Measurements from ENCODE around the gene HMCN2. TPM values are rescaled to one million over a fixed set of nuclear protein-coding genes. Genes with fewer than 3 reads are reported as not detected.

HMCN2 gene
- total and polyA plus RNA-seq, 2 experiments from 2014 or later = 0.50 to 0.54 TPM

GRCh38 chr9:130359819-130360218 is 94.3 kb downstream of the HMCN2 start:
- no peak for TF ChIP-seq EZH2phosphoT487 (IDR thresholded peaks at IDR 0.05; ENCODE audit: low read depth, severe bottlenecking, unreplicated experiment)
- TF ChIP-seq EZH2 (IDR thresholded peaks at IDR 0.05; ENCODE audit: borderline replicate concordance) = no peak
- TF ChIP-seq CTCF (IDR thresholded peaks at IDR 0.05; ENCODE audit: poor library complexity) = no peak

DNA sequence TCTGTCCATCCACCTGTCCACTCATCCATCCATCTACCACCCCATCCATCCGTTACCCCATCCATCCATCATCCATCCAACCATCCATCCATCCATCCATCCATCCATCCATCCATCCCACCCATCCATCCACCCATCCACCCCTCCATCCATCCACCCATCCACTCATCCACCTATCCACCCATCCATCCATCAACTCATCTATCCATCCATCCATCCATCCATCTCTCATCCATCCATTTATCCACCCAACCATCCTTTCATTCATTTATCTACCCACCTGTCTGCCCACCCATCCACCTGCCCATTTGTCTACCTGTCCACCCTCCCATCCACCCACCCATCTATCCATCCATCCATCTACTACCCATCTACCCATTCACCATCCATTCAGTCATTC is 95.1 kb downstream of the HMCN2 start:
- TF ChIP-seq EZH2phosphoT487 (IDR thresholded peaks at IDR 0.05; ENCODE audit: low read depth, severe bottlenecking, unreplicated experiment) (no peak), CTCF (IDR thresholded peaks at IDR 0.05; ENCODE audit: poor library complexity) (no peak), EZH2 (IDR thresholded peaks at IDR 0.05; ENCODE audit: borderline replicate concordance) (no peak)
- H4K20me1 ChIP-seq (ENCODE audit: insufficient read depth, poor library complexity, severe bottlenecking) = no peaks in the 10 kb centered on the region
- H3K4me3 ChIP-seq = no peak overlapping the region
- no peak overlapping the region for H3K4me2 ChIP-seq
- 100% methylated on average over 1 of the region's 1 CpG for WGBS (ENCODE audit: low lambda C conversion rate, missing lambda C conversion rate)
- H3K27me3 ChIP-seq = no peaks in the 10 kb centered on the region
- no peaks in the 10 kb centered on the region for H3K4me1 ChIP-seq (ENCODE audit: insufficient read depth)
- no peaks in the 10 kb centered on the region for H3K36me3 ChIP-seq (replicated peaks; ENCODE audit: insufficient read depth, low read depth)
- H2AFZ ChIP-seq = no peak overlapping the region
- no peaks in the 10 kb centered on the region for H3K9me2 ChIP-seq (replicated peaks; ENCODE audit: insufficient read depth)
- H3K79me2 ChIP-seq = no peaks in the 10 kb centered on the region
- DNase-seq (ENCODE audit: low spot score) = no peak
- no peak overlapping the region for H3K27ac ChIP-seq
- no peaks in the 10 kb centered on the region for H3K9me3 ChIP-seq (ENCODE audit: low read depth)

More at GRCh38 chr9:130359819-130360218, 94.3 kb downstream of the HMCN2 start:
- Histone ChIP-seq H4K20me1 (ENCODE audit: insufficient read depth, poor library complexity, severe bottlenecking) (no peaks in the 10 kb centered on the region), H3K27me3 (no peaks in the 10 kb centered on the region), H3K36me3 (replicated peaks; ENCODE audit: insufficient read depth, low read depth) (no peaks in the 10 kb centered on the region), H3K27ac (no peak overlapping the region), H3K4me2 (no peak overlapping the region), H3K4me1 (ENCODE audit: insufficient read depth) (no peaks in the 10 kb centered on the region), H3K9me2 (replicated peaks; ENCODE audit: insufficient read depth) (no peaks in the 10 kb centered on the region), H3K79me2 (no peaks in the 10 kb centered on the region), H2AFZ (no peak overlapping the region), H3K9me3 (ENCODE audit: low read depth) (no peaks in the 10 kb centered on the region), H3K4me3 (no peak overlapping the region)
- DNase-seq (ENCODE audit: low spot score) = no peak
- WGBS (ENCODE audit: low lambda C conversion rate, missing lambda C conversion rate) = 77% methylated on average over 9 of the region's 9 CpGs

GRCh38 chr9:130361873-130362362 is 96.4 kb downstream of the HMCN2 start:
- Histone ChIP-seq H3K9me2 (replicated peaks; ENCODE audit: insufficient read depth) (no peaks in the 10 kb centered on the region), H3K79me2 (no peaks in the 10 kb centered on the region), H3K4me1 (ENCODE audit: insufficient read depth) (no peaks in the 10 kb centered on the region), H3K27ac (no peak overlapping the region), H3K36me3 (replicated peaks; ENCODE audit: insufficient read depth, low read depth) (no peaks in the 10 kb centered on the region), H3K9me3 (ENCODE audit: low read depth) (no peaks in the 10 kb centered on the region), H2AFZ (no peak overlapping the region), H3K4me3 (no peak overlapping the region), H3K27me3 (no peaks in the 10 kb centered on the region), H3K4me2 (no peak overlapping the region), H4K20me1 (ENCODE audit: insufficient read depth, poor library complexity, severe bottlenecking) (no peaks in the 10 kb centered on the region)
- DNase-seq (ENCODE audit: low spot score) = no peak
- TF ChIP-seq EZH2 (IDR thresholded peaks at IDR 0.05; ENCODE audit: borderline replicate concordance) (no peak), CTCF (IDR thresholded peaks at IDR 0.05; ENCODE audit: poor library complexity) (no peak), EZH2phosphoT487 (IDR thresholded peaks at IDR 0.05; ENCODE audit: low read depth, severe bottlenecking, unreplicated experiment) (no peak)
- 91% methylated on average over 9 of the region's 9 CpGs for WGBS (ENCODE audit: low lambda C conversion rate, missing lambda C conversion rate)

DNA sequence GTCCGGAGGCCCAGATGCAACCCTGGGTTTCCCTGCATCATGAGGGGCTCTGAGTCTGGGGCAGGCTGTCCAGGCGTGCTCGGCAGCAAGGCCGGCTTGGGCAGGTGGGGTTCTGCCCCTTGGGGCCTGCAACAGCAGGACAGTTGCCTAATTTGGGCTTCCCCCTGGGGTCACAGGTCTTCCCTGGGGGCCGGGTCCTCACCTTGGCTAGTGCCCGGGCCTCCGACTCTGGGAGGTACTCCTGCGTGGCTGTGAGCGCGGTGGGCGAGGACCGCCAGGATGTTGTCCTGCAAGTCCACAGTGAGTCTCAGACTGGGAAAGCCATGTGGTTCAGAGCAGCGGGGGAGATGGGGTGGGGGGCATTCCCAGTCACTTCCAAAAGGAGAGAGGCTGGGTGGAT is 97.1 kb downstream of the HMCN2 start:
- Histone ChIP-seq H3K4me2 (no peak overlapping the region), H3K27me3 (no peaks in the 10 kb centered on the region), H3K79me2 (no peaks in the 10 kb centered on the region), H4K20me1 (ENCODE audit: insufficient read depth, poor library complexity, severe bottlenecking) (no peaks in the 10 kb centered on the region), H3K9me2 (replicated peaks; ENCODE audit: insufficient read depth) (no peaks in the 10 kb centered on the region), H3K9me3 (ENCODE audit: low read depth) (no peaks in the 10 kb centered on the region), H3K36me3 (replicated peaks; ENCODE audit: insufficient read depth, low read depth) (no peaks in the 10 kb centered on the region), H3K27ac (no peak overlapping the region), H3K4me3 (no peak overlapping the region), H2AFZ (no peak overlapping the region), H3K4me1 (ENCODE audit: insufficient read depth) (no peaks in the 10 kb centered on the region)
- 91% methylated on average over 13 of the region's 13 CpGs for WGBS (ENCODE audit: low lambda C conversion rate, missing lambda C conversion rate)
- TF ChIP-seq EZH2phosphoT487 (IDR thresholded peaks at IDR 0.05; ENCODE audit: low read depth, severe bottlenecking, unreplicated experiment) (no peak), CTCF (IDR thresholded peaks at IDR 0.05; ENCODE audit: poor library complexity) (no peak), EZH2 (IDR thresholded peaks at IDR 0.05; ENCODE audit: borderline replicate concordance) (no peak)
- DNase-seq (ENCODE audit: low spot score) = no peak

All from hepatocyte (in vitro differentiated cells).